ENCODE data around the gene PSMG4.

DNA sequence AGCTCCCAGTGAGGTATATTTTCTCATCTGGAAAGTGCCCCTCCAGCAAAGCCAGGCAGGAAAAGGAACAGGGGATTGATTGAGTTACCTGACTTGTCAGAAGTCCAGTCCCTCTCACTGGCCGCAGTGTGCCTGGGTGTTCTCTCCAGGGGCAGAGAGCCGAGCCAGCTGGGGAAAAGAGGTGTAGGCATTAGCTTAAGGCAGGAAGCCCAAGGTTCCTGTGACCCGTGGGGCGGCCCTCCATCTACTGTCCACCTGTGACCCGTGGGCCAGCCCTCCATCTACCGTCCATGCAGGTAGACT lies 2.7 kb downstream of the PSMG4 start:
- TF ChIP-seq, protein P1, sequence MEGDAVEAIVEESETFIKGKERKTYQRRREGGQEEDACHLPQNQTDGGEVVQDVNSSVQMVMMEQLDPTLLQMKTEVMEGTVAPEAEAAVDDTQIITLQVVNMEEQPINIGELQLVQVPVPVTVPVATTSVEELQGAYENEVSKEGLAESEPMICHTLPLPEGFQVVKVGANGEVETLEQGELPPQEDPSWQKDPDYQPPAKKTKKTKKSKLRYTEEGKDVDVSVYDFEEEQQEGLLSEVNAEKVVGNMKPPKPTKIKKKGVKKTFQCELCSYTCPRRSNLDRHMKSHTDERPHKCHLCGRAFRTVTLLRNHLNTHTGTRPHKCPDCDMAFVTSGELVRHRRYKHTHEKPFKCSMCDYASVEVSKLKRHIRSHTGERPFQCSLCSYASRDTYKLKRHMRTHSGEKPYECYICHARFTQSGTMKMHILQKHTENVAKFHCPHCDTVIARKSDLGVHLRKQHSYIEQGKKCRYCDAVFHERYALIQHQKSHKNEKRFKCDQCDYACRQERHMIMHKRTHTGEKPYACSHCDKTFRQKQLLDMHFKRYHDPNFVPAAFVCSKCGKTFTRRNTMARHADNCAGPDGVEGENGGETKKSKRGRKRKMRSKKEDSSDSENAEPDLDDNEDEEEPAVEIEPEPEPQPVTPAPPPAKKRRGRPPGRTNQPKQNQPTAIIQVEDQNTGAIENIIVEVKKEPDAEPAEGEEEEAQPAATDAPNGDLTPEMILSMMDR (optimal IDR thresholded peaks at IDR 0.05 in 1 of 3, IDR thresholded peaks at IDR 0.05 in 1 of 3, conservative IDR thresholded peaks at IDR 0.05 in 1 of 3; ENCODE audit: extremely low read depth in 1 of 3, insufficient read depth in 2 of 3, low read length in 3 of 3) = no peak
- no peak for TF ChIP-seq EZH2 (IDR thresholded peaks at IDR 0.05; ENCODE audit: low read length)
